HUES48 (cell line): ENCODE data around the gene HTR3A.

Experiments used
- H3K27ac ChIP-seq: one replicate; pipeline ENCODE4 v1.7.0; 2013; ENCODE audit warnings: low read depth, low read length, inconsistent platforms
- H3K27me3 ChIP-seq: 2 replicates; pipeline ENCODE4 v1.6.1; 2013; ENCODE audit warnings: mild to moderate bottlenecking, low read length; ENCODE audit not compliant: control insufficient read depth, insufficient read depth
- H3K36me3 ChIP-seq: 2 replicates; pipeline ENCODE4 v1.6.1; 2013; ENCODE audit warnings: low read length; ENCODE audit not compliant: control insufficient read depth, insufficient read depth
- H3K4me1 ChIP-seq: 2 replicates; pipeline ENCODE4 v1.6.1; 2013; ENCODE audit warnings: mild to moderate bottlenecking, low read length; ENCODE audit not compliant: control insufficient read depth, insufficient read depth
- H3K4me3 ChIP-seq: 2 replicates; pipeline ENCODE4 v1.5.1; 2013; ENCODE audit warnings: mild to moderate bottlenecking, low read depth, low read length
- H3K9ac ChIP-seq: 2 replicates; pipeline ENCODE4 v1.6.1; 2013; ENCODE audit warnings: mild to moderate bottlenecking, low read depth, low read length, moderate library complexity
- H3K9me3 ChIP-seq: 2 replicates; pipeline ENCODE4 v1.6.1; 2013; ENCODE audit warnings: low read length; ENCODE audit not compliant: control insufficient read depth, insufficient read depth

HTR3A gene

DNA sequence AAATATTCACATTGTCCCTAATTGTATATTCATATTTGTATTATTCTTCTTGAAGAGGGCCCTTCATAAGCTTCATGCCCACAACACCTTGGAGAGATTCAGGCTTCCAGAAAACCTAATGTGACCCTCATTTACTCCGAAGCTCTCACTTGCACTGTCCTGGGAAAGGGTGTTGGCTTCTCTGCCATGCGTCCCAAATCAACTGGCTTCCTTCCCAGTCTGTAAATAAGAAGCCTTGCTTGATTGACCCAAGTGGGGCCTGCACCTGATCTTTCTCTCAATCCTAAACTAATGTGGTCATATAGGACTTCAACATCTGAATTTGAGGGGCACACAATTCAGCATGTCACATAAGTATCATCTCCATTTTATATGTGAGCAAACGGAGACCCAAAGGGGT is 44.1 kb downstream of the HTR3A start:
- Histone ChIP-seq H3K4me1 (no peaks in the 10 kb centered on the region), H3K27me3 (no peaks in the 10 kb centered on the region), H3K9me3 (no peaks in the 10 kb centered on the region), H3K9ac (no peak overlapping the region), H3K27ac (no peak overlapping the region), H3K4me3 (no peak overlapping the region), H3K36me3 (no peaks in the 10 kb centered on the region)

DNA sequence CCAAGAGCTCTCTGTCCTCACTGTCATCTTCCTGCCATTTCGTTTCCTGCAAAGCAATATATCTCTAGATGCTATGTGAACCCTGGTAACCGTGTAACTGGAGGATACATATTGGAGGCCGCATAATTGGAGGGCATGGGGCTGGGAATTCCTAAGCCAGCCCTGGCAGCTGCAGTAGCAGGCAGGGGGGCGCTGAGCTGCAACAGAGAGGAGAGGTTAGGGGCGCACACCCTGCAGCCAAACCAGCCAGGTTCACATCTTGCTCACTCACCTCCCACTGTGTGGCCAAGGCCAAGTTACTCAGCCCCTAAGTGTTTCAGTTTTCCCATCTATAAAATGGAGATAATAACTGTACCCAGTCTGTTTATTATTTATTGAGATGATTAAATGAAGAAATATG is 44.7 kb downstream of the HTR3A start:
- Histone ChIP-seq H3K9me3 (no peaks in the 10 kb centered on the region), H3K27me3 (no peaks in the 10 kb centered on the region), H3K36me3 (no peaks in the 10 kb centered on the region), H3K4me1 (no peaks in the 10 kb centered on the region), H3K9ac (no peak overlapping the region), H3K4me3 (no peak overlapping the region), H3K27ac (no peak overlapping the region)

DNA sequence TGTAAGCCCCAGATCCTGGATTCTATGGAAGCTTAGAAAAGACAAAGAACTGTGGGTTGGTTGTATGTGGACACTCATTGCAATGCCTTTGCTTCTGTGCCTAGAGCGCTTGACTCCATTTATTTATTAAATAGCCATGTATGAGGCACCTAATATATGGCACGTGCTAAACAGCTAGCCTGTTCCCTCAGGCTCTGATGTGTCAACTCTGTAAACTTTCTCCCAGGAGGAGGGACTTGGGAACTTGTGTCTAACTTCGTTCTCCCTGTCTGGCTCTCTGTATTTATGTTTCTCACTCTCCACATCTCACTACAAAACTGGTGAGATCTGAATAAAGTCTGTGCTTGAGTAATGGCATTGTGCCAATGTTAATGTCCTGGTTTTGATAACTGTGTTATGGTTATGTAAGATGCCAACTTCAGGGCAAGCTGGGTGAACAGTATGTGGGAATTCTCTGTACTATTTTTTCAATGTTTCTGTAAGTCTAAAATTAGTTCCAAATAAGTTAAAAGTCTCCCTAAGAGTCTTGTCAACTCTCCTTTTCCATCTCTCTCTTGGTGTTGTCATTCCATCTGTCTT is 50.5 kb downstream of the HTR3A start:
- no peak overlapping the region for H3K4me3 ChIP-seq
- H3K9me3 ChIP-seq = no peaks in the 10 kb centered on the region
- H3K9ac ChIP-seq = no peak overlapping the region
- no peaks in the 10 kb centered on the region for H3K27me3 ChIP-seq
- H3K36me3 ChIP-seq = no peaks in the 10 kb centered on the region
- no peak overlapping the region for H3K27ac ChIP-seq
- H3K4me1 ChIP-seq = no peaks in the 10 kb centered on the region

DNA sequence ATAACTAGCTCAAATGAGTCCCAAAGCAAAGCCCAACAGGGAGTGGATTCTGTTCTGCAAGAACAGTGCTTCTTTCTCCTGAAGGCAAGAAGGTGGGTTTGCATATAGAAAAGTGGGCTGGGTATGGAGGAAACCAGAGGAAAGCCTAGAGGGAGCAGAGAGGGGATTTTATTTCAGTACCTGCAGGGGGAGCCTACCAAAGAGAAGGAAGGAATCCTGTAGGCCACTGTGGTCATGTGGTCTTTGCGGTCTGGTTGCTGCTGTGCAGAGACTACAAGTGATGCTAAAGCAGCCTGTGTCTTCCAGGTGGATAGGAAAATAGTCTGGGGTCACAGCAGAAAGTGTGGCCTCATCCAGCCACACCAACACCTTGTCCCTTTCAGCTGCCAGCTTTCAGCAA is 51.4 kb downstream of the HTR3A start:
- Histone ChIP-seq H3K27me3 (no peaks in the 10 kb centered on the region), H3K9ac (no peak overlapping the region), H3K9me3 (no peaks in the 10 kb centered on the region), H3K4me1 (no peaks in the 10 kb centered on the region), H3K27ac (no peak overlapping the region), H3K36me3 (no peaks in the 10 kb centered on the region), H3K4me3 (no peak overlapping the region)

DNA sequence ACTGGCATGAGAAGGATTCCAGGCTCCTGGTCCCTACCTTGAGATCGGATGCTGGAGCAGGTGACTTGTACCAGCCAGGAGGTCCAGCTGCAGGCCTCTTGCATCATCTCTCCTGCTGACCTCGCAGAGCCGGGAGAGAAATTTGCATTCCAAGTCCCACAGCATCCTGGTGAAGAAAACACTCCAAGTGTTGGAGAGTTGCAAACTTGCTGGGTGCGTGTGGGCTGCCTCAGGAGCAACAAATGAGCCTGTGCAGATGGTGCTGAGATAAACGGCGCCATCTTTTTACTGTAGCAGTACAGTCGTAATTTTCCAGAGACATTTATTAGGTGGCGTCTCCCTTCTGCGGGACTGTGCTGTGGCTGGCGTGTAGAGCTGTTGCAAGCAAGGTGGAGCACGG is 52.5 kb downstream of the HTR3A start:
- Histone ChIP-seq H3K4me3 (no peak overlapping the region), H3K9ac (no peak overlapping the region), H3K36me3 (no peaks in the 10 kb centered on the region), H3K27ac (no peak overlapping the region), H3K9me3 (no peaks in the 10 kb centered on the region), H3K27me3 (no peaks in the 10 kb centered on the region), H3K4me1 (no peaks in the 10 kb centered on the region)

DNA sequence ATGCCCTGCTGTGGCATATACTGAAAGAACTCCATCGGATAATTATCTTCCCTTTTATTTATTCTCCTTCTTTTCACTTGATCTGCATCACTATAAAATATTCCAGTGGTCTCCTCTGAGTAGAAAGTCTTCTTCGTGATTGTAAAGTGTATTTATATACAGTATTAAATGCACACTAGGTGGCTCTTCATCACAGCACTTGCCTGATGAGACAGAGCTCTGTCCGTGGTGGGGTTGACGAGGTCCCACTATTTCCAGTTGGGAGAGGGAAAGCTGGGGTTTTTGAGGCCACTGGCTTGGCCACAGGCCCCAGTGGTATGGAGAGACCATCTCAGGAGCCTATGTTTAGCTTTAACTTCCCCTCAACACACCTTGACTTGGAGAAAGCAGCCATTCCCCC is 53.0 kb downstream of the HTR3A start:
- Histone ChIP-seq H3K36me3 (no peaks in the 10 kb centered on the region), H3K4me3 (no peak overlapping the region), H3K9me3 (no peaks in the 10 kb centered on the region), H3K9ac (no peak overlapping the region), H3K27me3 (no peaks in the 10 kb centered on the region), H3K27ac (no peak overlapping the region), H3K4me1 (no peaks in the 10 kb centered on the region)

DNA sequence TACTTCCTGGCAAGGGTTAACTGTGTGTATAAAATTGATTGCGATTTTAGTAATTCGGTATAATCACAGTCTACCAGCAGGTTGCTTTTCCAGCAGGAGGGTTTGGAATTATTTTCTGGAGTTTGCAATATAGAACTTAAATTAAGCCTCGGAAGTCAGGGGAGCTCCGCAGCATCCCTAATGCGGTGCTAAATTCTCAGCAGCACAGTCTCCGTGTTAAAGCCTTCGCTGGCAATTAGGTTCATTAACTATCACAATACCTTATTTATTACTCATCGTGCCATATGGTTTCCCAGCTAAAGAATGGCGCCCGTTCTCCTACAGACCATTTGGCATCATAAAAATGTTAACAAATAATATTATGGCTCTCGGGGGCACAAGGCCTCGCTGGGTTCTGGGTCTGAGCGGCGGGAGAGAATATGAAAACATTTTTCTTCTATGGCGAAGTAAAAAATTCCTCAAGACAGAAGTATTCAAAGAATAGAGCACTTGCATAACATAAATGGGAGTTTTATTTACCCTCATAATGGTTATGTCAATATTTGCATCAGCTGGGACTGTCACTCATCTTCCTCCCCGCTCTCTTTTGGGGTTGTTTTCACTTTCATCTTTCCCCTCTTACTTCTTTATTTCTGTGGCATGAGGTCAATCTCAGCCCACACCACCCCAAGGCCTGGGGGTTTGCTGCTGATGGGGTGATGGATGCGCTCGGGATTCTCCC is 56.5 kb downstream of the HTR3A start:
- H3K27ac ChIP-seq = no peak overlapping the region
- no peaks in the 10 kb centered on the region for H3K27me3 ChIP-seq
- no peaks in the 10 kb centered on the region for H3K4me1 ChIP-seq
- H3K36me3 ChIP-seq = no peaks in the 10 kb centered on the region
- no peaks in the 10 kb centered on the region for H3K9me3 ChIP-seq
- no peak overlapping the region for H3K9ac ChIP-seq
- no peak overlapping the region for H3K4me3 ChIP-seq

DNA sequence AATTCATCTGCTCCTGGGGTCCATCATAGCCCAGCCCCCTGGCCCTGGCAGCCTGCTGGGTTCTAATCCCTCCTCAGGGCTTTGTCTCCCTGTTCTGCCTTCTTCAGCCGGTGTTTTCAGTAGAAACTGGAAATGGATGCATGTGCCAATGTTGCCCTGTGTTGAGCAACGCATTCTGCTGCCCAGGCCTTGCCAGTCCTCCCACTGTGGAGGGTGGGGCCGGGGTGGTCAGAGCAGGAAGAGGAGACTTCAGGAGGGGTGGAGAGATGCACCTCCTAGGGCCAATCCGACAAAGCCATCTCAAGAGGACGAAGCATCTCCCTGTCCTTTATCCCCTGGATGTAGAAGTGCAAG is 57.0 kb downstream of the HTR3A start:
- Histone ChIP-seq H3K4me1 (no peaks in the 10 kb centered on the region), H3K27me3 (peaks cover 5% of the 10 kb centered on the region), H3K9me3 (no peaks in the 10 kb centered on the region), H3K27ac (no peak overlapping the region), H3K36me3 (no peaks in the 10 kb centered on the region), H3K9ac (no peak overlapping the region), H3K4me3 (no peak overlapping the region)

DNA sequence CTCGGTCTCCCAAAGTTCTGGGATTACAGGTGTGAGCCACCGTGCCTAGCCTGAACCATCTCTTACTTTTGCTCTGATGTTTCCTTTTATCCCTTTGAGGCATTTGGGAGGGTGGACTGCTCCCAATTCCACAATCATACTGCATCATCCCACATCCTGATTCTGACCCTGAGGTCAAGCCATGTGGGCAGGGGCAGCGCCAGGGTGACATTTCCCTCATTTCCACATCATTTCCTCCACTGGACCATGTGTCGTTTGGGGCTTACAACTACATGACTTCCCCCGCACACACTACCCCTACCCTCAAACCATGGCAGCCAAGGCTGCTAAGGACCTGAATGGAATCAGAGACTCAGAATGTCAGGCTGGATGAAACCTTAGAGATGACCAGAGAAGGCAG is 58.2 kb downstream of the HTR3A start:
- Histone ChIP-seq H3K9me3 (no peaks in the 10 kb centered on the region), H3K9ac (no peak overlapping the region), H3K36me3 (no peaks in the 10 kb centered on the region), H3K27me3 (peaks cover 6% of the 10 kb centered on the region), H3K27ac (no peak overlapping the region), H3K4me3 (no peak overlapping the region), H3K4me1 (no peaks in the 10 kb centered on the region)

DNA sequence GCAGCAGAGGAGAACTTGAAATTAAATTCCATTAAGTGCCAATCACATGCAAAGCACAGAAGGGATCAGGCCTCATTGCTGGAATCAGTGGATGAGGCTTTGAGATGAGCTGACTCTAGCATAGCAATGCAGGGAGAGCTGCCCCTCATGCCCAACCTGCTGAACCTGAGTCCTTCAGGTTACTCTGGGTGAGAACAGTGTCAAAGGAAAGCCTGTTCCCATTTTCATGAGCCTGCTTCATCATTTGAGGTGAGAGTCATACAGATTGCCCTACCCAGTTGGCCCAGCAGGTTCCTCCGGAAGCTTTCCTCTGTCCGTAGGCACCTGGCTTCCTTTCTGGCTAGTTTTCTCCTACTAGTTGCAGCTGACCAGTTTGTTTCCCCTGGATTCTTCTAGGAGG is 58.7 kb downstream of the HTR3A start:
- H3K4me3 ChIP-seq = no peak overlapping the region
- H3K27me3 ChIP-seq = peaks cover 6% of the 10 kb centered on the region
- H3K36me3 ChIP-seq = no peaks in the 10 kb centered on the region
- no peak overlapping the region for H3K9ac ChIP-seq
- no peaks in the 10 kb centered on the region for H3K4me1 ChIP-seq
- H3K27ac ChIP-seq = no peak overlapping the region
- H3K9me3 ChIP-seq = no peaks in the 10 kb centered on the region

DNA sequence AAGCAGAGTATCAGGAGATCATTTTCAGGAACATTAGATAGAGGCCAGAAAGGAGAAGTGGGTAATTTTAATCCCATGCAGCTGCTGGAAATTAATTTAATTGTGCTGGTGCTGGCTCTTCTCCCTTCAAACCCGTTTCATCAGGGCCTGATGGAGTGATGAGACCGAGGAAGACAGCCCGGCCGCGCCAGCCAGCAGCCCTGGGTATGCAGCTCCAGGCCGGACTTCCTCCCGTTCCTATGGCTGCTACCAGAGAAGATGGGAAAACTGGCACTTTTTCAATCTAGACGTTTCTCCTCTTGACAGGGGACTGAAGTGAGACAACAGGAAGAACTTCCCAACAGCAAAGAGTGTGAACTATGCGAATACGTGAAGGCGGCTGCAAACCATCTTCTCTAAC is 60.0 kb downstream of the HTR3A start:
- Histone ChIP-seq H3K27me3 (peaks cover 6% of the 10 kb centered on the region), H3K27ac (no peak overlapping the region), H3K9ac (no peak overlapping the region), H3K4me3 (no peak overlapping the region), H3K36me3 (no peaks in the 10 kb centered on the region), H3K4me1 (no peaks in the 10 kb centered on the region), H3K9me3 (no peaks in the 10 kb centered on the region)
